Activated B cell treated with CpG ODN at 0.5 μM for 24 hours (primary cell): Measurements from ENCODE around the gene THSD4. TPM values are rescaled to one million over a fixed set of nuclear protein-coding genes. Genes with fewer than 3 reads are reported as not detected.

ENCODE experiments used
- ATAC-seq: fragments of 200-7000 bp; cut with Tn5 transposase; one replicate; pipeline ENCODE4 v1.10.0; 2021; ENCODE audit warnings: low read depth, mild to moderate bottlenecking, moderate library complexity
- CTCF ChIA-PET: fragments of 350-600 bp; sonication (Branson Sonifier 250); formaldehyde crosslinking; loops from one replicate; lab custom pipeline; 2021; ENCODE audit warnings: antibody characterized with exemption; lab: Charles Lee
- POLR2A ChIA-PET: fragments of 350-600 bp; sonication (Branson Sonifier 250); formaldehyde crosslinking; loops from one replicate; lab custom pipeline; 2021; ENCODE audit warnings: antibody characterized with exemption; lab: Charles Lee
- DNase-seq: peaks from one replicate; pipeline ENCODE4 v3.0.0; 2022
- H3K27ac Mint-ChIP-seq: one replicate; pipeline ENCODE4 v1.8.0; 2020; ENCODE audit warnings: mixed read lengths
- H3K27me3 Mint-ChIP-seq: one replicate; pipeline ENCODE4 v1.8.0; 2021; ENCODE audit warnings: mixed read lengths
- H3K36me3 Mint-ChIP-seq: one replicate; pipeline ENCODE4 v1.8.0; 2021; ENCODE audit warnings: low read depth, mixed read lengths
- H3K4me1 Mint-ChIP-seq: one replicate; pipeline ENCODE4 v1.8.0; 2021; ENCODE audit warnings: mixed read lengths
- H3K4me3 Mint-ChIP-seq: one replicate; pipeline ENCODE4 v1.8.0; 2020; ENCODE audit warnings: mild to moderate bottlenecking, mixed read lengths
- H3K9me3 Mint-ChIP-seq: one replicate; pipeline ENCODE4 v1.8.0; 2020; ENCODE audit warnings: mixed read lengths
- intact Hi-C: fragments of 100-400 bp; cut with micrococcal nuclease; formaldehyde crosslinking; loops from one replicate; pipeline ENCODE4 v1.15.1; 2024
- total RNA-seq: library from RNA; stranded (reverse); gene quantifications from 2 replicates; pipeline ENCODE4 v1.2.3, GENCODE V29; 2022
- TF ChIP-seq, protein P1 (sequence below): fragments of 200-600 bp; IDR thresholded peaks from one replicate; pipeline ENCODE4 v1.8.0; 2022; ENCODE audit warnings: antibody characterized with exemption, mild to moderate bottlenecking

Gene THSD4
- total RNA-seq, 1 donor from 2014 or later = not detected

DNA sequence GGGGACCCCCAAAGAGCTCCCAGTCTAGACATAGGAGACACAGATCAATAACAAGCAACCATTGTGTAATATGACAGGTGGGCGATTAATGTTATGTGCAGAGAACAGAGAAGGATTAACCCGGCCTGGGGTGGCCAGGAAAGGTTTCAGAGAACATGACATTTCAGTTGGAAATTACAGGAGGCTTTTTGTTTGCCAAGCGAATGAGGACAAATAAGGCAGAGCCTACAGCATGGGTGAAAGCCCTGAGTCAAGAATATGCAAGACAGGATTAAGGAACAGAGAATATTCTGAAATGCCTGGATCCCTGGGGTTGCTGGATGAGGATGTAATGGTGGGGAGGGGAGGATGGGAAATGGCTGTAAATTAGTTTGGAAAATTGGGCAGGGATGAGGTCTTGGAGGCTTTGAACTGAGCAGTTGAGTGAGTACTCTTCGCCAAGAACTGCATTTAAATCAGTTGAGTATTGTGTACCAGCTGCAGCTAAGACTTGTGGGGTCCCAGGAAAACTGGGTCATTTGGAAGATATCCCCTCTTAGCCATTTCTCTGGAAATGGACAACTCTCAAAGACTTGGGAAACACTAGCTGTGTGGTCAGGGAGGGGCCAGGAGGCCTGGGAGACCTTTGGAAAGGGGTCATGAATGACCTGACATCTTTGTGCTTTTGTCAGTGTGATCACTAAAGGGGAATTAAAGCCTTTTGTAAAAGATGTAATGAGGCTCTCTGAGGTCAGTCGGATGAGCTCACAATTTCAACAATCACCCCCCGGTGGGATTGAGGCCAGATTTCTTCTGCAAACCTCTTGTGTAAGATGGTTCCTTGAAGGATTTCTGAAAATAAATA lies 496.5 kb downstream of the THSD4 start:
- intact Hi-C loops = no loop called here
- DNase-seq (no peak), ATAC-seq (no peak)
- no peak overlapping the region for H3K27ac Mint-ChIP-seq
- CTCF ChIA-PET = no interaction called here
- H3K27me3 Mint-ChIP-seq = peaks cover 18% of the 10 kb centered on the region
- no peaks in the 10 kb centered on the region for H3K36me3 Mint-ChIP-seq
- no peak overlapping the region for H3K4me3 Mint-ChIP-seq
- POLR2A ChIA-PET = no interaction called here
- no peaks in the 10 kb centered on the region for H3K4me1 Mint-ChIP-seq
- H3K9me3 Mint-ChIP-seq = no peaks in the 10 kb centered on the region
- TF ChIP-seq, protein P1, sequence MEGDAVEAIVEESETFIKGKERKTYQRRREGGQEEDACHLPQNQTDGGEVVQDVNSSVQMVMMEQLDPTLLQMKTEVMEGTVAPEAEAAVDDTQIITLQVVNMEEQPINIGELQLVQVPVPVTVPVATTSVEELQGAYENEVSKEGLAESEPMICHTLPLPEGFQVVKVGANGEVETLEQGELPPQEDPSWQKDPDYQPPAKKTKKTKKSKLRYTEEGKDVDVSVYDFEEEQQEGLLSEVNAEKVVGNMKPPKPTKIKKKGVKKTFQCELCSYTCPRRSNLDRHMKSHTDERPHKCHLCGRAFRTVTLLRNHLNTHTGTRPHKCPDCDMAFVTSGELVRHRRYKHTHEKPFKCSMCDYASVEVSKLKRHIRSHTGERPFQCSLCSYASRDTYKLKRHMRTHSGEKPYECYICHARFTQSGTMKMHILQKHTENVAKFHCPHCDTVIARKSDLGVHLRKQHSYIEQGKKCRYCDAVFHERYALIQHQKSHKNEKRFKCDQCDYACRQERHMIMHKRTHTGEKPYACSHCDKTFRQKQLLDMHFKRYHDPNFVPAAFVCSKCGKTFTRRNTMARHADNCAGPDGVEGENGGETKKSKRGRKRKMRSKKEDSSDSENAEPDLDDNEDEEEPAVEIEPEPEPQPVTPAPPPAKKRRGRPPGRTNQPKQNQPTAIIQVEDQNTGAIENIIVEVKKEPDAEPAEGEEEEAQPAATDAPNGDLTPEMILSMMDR = no peak

- ATAC-seq (no peak), DNase-seq (no peak)
- intact Hi-C loops = no loop called here
- TF ChIP-seq, protein P1 = no peak
- no peak overlapping the region for H3K4me3 Mint-ChIP-seq
- POLR2A ChIA-PET = no interaction called here
- no peak overlapping the region for H3K27ac Mint-ChIP-seq
- no peaks in the 10 kb centered on the region for H3K9me3 Mint-ChIP-seq
- H3K36me3 Mint-ChIP-seq = no peaks in the 10 kb centered on the region
- H3K27me3 Mint-ChIP-seq = peaks cover 18% of the 10 kb centered on the region
- CTCF ChIA-PET = no interaction called here
- no peaks in the 10 kb centered on the region for H3K4me1 Mint-ChIP-seq
These were observed 497.1 kb downstream of the THSD4 start for GRCh38 chr15:71612397-71612722.

DNA sequence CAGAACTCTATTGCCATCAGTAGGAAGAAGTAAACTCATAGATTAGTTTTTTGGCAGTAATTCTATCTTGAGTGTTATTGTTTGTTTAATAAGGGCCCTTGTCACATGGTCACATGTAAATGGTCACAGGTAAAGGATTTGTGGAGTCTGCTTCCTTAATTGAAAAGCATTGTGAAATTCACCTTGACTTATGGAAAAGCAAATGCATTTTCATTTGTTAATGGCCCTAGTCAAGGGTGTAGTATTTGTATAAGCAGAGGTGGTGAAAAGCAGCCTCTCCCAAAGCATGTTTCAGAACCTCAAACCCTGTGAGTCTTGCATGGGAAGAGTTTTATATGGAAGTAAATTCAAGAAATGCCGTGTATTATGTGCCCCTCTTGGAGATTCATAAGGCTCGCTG lies 497.6 kb downstream of the THSD4 start:
- ATAC-seq = no peak
- H3K4me3 Mint-ChIP-seq = no peak overlapping the region
- ChIA-PET POLR2A (no interaction called here), CTCF (no interaction called here)
- no peak overlapping the region for H3K27ac Mint-ChIP-seq
- H3K9me3 Mint-ChIP-seq = no peaks in the 10 kb centered on the region
- no peak for DNase-seq
- intact Hi-C loops = no loop called here
- TF ChIP-seq, protein P1 = no peak
- H3K27me3 Mint-ChIP-seq = peaks cover 15% of the 10 kb centered on the region
- H3K4me1 Mint-ChIP-seq = no peaks in the 10 kb centered on the region
- no peaks in the 10 kb centered on the region for H3K36me3 Mint-ChIP-seq

DNA sequence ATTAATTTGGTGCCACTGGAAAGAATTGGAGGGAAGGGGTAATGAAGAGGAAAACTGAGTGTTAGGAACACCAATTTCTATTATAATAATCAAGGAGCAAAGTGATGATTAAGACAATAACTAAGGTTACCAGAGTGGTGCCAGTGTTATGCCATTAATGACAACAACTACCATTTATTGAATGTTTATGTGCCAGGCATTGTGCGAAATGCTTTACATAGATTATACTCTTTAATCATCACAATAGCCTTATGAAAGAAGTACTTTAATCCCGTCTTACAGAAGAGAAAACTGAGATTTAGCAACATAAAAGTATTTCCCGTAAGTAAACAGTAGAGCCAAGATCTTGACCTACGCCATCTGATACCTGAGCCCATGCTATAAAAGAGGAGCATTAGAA lies 507.8 kb downstream of the THSD4 start:
- DNase-seq (no peak), ATAC-seq (no peak)
- CTCF ChIA-PET = no interaction called here
- POLR2A ChIA-PET = no interaction called here
- H3K4me1 Mint-ChIP-seq = no peaks in the 10 kb centered on the region
- no peaks in the 10 kb centered on the region for H3K36me3 Mint-ChIP-seq
- no peak overlapping the region for H3K4me3 Mint-ChIP-seq
- intact Hi-C loops = no loop called here
- TF ChIP-seq, protein P1 = no peak
- no peak overlapping the region for H3K27ac Mint-ChIP-seq
- H3K9me3 Mint-ChIP-seq = peaks cover 5% of the 10 kb centered on the region
- H3K27me3 Mint-ChIP-seq = peaks cover 5% of the 10 kb centered on the region

- Mint-ChIP-seq H3K4me3 (no peak overlapping the region), H3K36me3 (no peaks in the 10 kb centered on the region), H3K4me1 (no peaks in the 10 kb centered on the region), H3K27ac (no peak overlapping the region), H3K27me3 (peaks cover 9% of the 10 kb centered on the region), H3K9me3 (peaks cover 5% of the 10 kb centered on the region)
- ATAC-seq (no peak), DNase-seq (no peak)
- intact Hi-C loops = no loop called here
- POLR2A ChIA-PET = no interaction called here
- CTCF ChIA-PET = no interaction called here
- TF ChIP-seq, protein P1 = no peak
These were observed 511.4 kb downstream of the THSD4 start for GRCh38 chr15:71626596-71627088.
